ENCODE measurements around the gene DNM3.

DNA sequence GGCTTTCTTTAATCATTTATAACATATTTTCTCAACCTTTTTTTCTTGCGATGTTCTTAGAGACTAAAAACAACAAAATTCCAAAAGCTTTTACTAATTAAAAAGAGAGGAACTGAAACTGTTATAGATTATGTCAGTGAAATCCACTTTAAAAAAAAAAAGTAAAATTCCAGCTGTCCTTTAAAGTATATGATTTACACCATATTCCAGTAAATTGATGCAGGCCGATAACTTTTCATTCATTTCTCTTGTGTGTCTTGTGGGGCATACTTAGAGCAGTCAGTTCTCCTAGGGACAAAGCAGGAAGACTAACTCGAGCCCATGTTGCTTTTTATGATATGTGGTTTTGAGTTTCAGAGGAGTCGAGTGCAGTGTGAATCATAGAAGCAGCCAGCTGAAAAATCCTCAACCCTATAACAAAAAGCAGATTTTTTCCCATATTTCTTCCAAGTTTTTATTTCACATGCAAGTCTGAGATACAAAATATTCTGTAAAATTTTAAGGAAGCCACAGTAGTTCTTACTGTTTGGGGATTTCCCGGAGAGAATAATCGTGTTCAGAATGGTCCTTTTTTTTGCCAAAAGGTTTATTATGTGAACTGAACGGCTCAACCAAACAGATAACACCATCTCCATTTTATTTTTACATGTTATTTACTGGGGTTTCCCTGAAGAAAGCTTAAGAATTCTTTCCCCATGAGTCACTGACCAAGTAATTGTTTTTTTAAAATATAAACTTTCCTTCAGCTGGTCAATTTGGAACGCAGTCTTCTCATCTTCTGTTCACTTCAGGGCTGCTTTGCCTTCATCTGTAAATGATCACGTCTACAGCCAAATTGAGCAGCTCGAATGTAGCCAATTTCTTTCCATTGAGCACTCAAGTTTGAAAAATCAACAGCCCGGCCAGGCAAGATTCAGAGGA, 502.2 kb downstream of the DNM3 start:
- TF ChIP-seq, protein P1, sequence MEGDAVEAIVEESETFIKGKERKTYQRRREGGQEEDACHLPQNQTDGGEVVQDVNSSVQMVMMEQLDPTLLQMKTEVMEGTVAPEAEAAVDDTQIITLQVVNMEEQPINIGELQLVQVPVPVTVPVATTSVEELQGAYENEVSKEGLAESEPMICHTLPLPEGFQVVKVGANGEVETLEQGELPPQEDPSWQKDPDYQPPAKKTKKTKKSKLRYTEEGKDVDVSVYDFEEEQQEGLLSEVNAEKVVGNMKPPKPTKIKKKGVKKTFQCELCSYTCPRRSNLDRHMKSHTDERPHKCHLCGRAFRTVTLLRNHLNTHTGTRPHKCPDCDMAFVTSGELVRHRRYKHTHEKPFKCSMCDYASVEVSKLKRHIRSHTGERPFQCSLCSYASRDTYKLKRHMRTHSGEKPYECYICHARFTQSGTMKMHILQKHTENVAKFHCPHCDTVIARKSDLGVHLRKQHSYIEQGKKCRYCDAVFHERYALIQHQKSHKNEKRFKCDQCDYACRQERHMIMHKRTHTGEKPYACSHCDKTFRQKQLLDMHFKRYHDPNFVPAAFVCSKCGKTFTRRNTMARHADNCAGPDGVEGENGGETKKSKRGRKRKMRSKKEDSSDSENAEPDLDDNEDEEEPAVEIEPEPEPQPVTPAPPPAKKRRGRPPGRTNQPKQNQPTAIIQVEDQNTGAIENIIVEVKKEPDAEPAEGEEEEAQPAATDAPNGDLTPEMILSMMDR (IDR thresholded peaks at IDR 0.05) = no peak
- TF ChIP-seq EZH2 (IDR thresholded peaks at IDR 0.05; ENCODE audit: borderline replicate concordance, insufficient read depth, low read depth, low read length, poor library complexity, severe bottlenecking) = no peak
